ENCODE results near the gene TRPM3. TPM values are rescaled to one million over a fixed set of nuclear protein-coding genes. Genes with fewer than 3 reads are reported as not detected.
A peak's percentile ranks its signal among the peaks of the same experiment; 100 is the strongest.

Gene TRPM3
- polyA plus RNA-seq, 6 donors from 2014 or later, result not detected

- peaks cover 0 to 5% (median 3%) of the 10 kb centered on the region in 7 donors for H3K9me3 Mint-ChIP-seq
- no peak for DNase-seq
- no peaks in the 10 kb centered on the region for H3K36me3 Mint-ChIP-seq
- H3K27ac Mint-ChIP-seq, result no peak overlapping the region
- no peak for ATAC-seq (ENCODE audit: low read depth in 2 of 2)
- H3K4me1 Mint-ChIP-seq, result peaks cover 0 to 4% (median 0%) of the 10 kb centered on the region in 3 donors
- no peak overlapping the region for H3K4me3 Mint-ChIP-seq
- peaks cover 7 to 15% (median 10%) of the 10 kb centered on the region in 3 donors for H3K27me3 Mint-ChIP-seq
Observed at GRCh38 chr9:71120501-71121247, 747 bp downstream of the TRPM3 start.

- no peak for ATAC-seq (ENCODE audit: low read depth in 2 of 2)
- Mint-ChIP-seq H3K4me1 (peaks cover 0 to 4% (median 0%) of the 10 kb centered on the region in 3 donors), H3K4me3 (no peak overlapping the region), H3K36me3 (no peaks in the 10 kb centered on the region), H3K9me3 (peaks cover 0 to 2% (median 0%) of the 10 kb centered on the region in 7 donors), H3K27me3 (peaks cover 7 to 15% (median 10%) of the 10 kb centered on the region in 3 donors), H3K27ac (no peak overlapping the region)
- DNase-seq, result no peak
Observed at GRCh38 chr9:71119746-71120145, 1.7 kb downstream of the TRPM3 start.

- Mint-ChIP-seq H3K27ac (peak overlapping the region in 1 of 6 donors; percentile 22), H3K4me1 (peaks cover 0 to 4% (median 0%) of the 10 kb centered on the region in 3 donors), H3K36me3 (no peaks in the 10 kb centered on the region), H3K4me3 (no peak overlapping the region), H3K27me3 (peaks cover 7 to 15% (median 10%) of the 10 kb centered on the region in 3 donors), H3K9me3 (peaks cover 0 to 2% (median 0%) of the 10 kb centered on the region in 7 donors)
- ATAC-seq (ENCODE audit: low read depth in 2 of 2) (no peak), DNase-seq (no peak)
Observed at GRCh38 chr9:71118324-71118723, 3.1 kb downstream of the TRPM3 start.

- Mint-ChIP-seq H3K27me3 (peaks cover 0 to 5% (median 0%) of the 10 kb centered on the region in 3 donors), H3K36me3 (no peaks in the 10 kb centered on the region), H3K9me3 (peaks cover 0 to 1% (median 0%) of the 10 kb centered on the region in 7 donors), H3K4me3 (no peak overlapping the region), H3K4me1 (no peaks in the 10 kb centered on the region), H3K27ac (no peak overlapping the region)
- ATAC-seq (ENCODE audit: low read depth in 2 of 2) (no peak), DNase-seq (no peak)
Observed at GRCh38 chr9:71115448-71115975, 5.9 kb downstream of the TRPM3 start.

GRCh38 chr9:71112866-71113265 lies 8.6 kb downstream of the TRPM3 start:
- Mint-ChIP-seq H3K9me3 (peaks cover 0 to 3% (median 0%) of the 10 kb centered on the region in 7 donors), H3K36me3 (no peaks in the 10 kb centered on the region), H3K4me1 (no peaks in the 10 kb centered on the region), H3K27ac (no peak overlapping the region), H3K27me3 (no peaks in the 10 kb centered on the region), H3K4me3 (no peak overlapping the region)
- DNase-seq, result no peak
- ATAC-seq (ENCODE audit: low read depth in 2 of 2), result no peak

GRCh38 chr9:71108937-71109336 lies 12.5 kb downstream of the TRPM3 start:
- no peaks in the 10 kb centered on the region for H3K4me1 Mint-ChIP-seq
- no peak overlapping the region for H3K27ac Mint-ChIP-seq
- ATAC-seq (ENCODE audit: low read depth in 2 of 2) (no peak), DNase-seq (no peak)
- no peak overlapping the region for H3K4me3 Mint-ChIP-seq
- H3K36me3 Mint-ChIP-seq, result no peaks in the 10 kb centered on the region
- no peaks in the 10 kb centered on the region for H3K27me3 Mint-ChIP-seq
- H3K9me3 Mint-ChIP-seq, result peaks cover 0 to 3% (median 0%) of the 10 kb centered on the region in 7 donors

- H3K4me1 Mint-ChIP-seq, result no peaks in the 10 kb centered on the region
- H3K36me3 Mint-ChIP-seq, result no peaks in the 10 kb centered on the region
- no peaks in the 10 kb centered on the region for H3K27me3 Mint-ChIP-seq
- no peak overlapping the region for H3K4me3 Mint-ChIP-seq
- H3K27ac Mint-ChIP-seq, result no peak overlapping the region
- DNase-seq (no peak), ATAC-seq (ENCODE audit: low read depth in 2 of 2) (no peak)
- peaks cover 0 to 3% (median 0%) of the 10 kb centered on the region in 7 donors for H3K9me3 Mint-ChIP-seq
Observed at GRCh38 chr9:71106992-71107391, 14.4 kb downstream of the TRPM3 start.

GRCh38 chr9:71105192-71105591 lies 16.2 kb downstream of the TRPM3 start:
- Mint-ChIP-seq H3K9me3 (peaks cover 0 to 3% (median 0%) of the 10 kb centered on the region in 7 donors), H3K4me1 (no peaks in the 10 kb centered on the region), H3K27me3 (no peaks in the 10 kb centered on the region), H3K36me3 (no peaks in the 10 kb centered on the region), H3K4me3 (peak overlapping the region in 1 of 8 donors; percentile 7), H3K27ac (no peak overlapping the region)
- no peak for DNase-seq
- ATAC-seq (ENCODE audit: low read depth in 2 of 2), result no peak

- H3K27ac Mint-ChIP-seq, result no peak overlapping the region
- H3K4me3 Mint-ChIP-seq, result peak overlapping the region in 1 of 8 donors; percentile 1
- no peaks in the 10 kb centered on the region for H3K9me3 Mint-ChIP-seq
- H3K27me3 Mint-ChIP-seq, result no peaks in the 10 kb centered on the region
- DNase-seq (no peak), ATAC-seq (ENCODE audit: low read depth in 2 of 2) (no peak)
- H3K36me3 Mint-ChIP-seq, result no peaks in the 10 kb centered on the region
- H3K4me1 Mint-ChIP-seq, result no peaks in the 10 kb centered on the region
Observed at GRCh38 chr9:71098801-71099200, 22.6 kb downstream of the TRPM3 start.

- H3K27ac Mint-ChIP-seq, result no peak overlapping the region
- no peaks in the 10 kb centered on the region for H3K4me1 Mint-ChIP-seq
- no peak for ATAC-seq (ENCODE audit: low read depth in 2 of 2)
- H3K4me3 Mint-ChIP-seq, result no peak overlapping the region
- no peaks in the 10 kb centered on the region for H3K36me3 Mint-ChIP-seq
- no peaks in the 10 kb centered on the region for H3K27me3 Mint-ChIP-seq
- DNase-seq, result no peak
- H3K9me3 Mint-ChIP-seq, result no peaks in the 10 kb centered on the region
Observed at GRCh38 chr9:71097671-71098070, 23.8 kb downstream of the TRPM3 start.

GRCh38 chr9:71096421-71097108 lies 24.9 kb downstream of the TRPM3 start:
- Mint-ChIP-seq H3K9me3 (no peaks in the 10 kb centered on the region), H3K4me3 (no peak overlapping the region), H3K36me3 (no peaks in the 10 kb centered on the region), H3K27me3 (no peaks in the 10 kb centered on the region), H3K27ac (no peak overlapping the region), H3K4me1 (no peaks in the 10 kb centered on the region)
- no peak for DNase-seq
- no peak for ATAC-seq (ENCODE audit: low read depth in 2 of 2)

- H3K27me3 Mint-ChIP-seq, result no peaks in the 10 kb centered on the region
- H3K27ac Mint-ChIP-seq, result no peak overlapping the region
- H3K9me3 Mint-ChIP-seq, result peaks cover 0 to 2% (median 0%) of the 10 kb centered on the region in 7 donors
- no peaks in the 10 kb centered on the region for H3K36me3 Mint-ChIP-seq
- DNase-seq (no peak), ATAC-seq (ENCODE audit: low read depth in 2 of 2) (no peak)
- no peak overlapping the region for H3K4me3 Mint-ChIP-seq
- H3K4me1 Mint-ChIP-seq, result no peaks in the 10 kb centered on the region
Observed at GRCh38 chr9:71094708-71095251, 26.6 kb downstream of the TRPM3 start.

GRCh38 chr9:71090896-71091295 lies 30.5 kb downstream of the TRPM3 start:
- ATAC-seq (ENCODE audit: low read depth in 2 of 2) (no peak), DNase-seq (no peak)
- Mint-ChIP-seq H3K27ac (no peak overlapping the region), H3K4me1 (no peaks in the 10 kb centered on the region), H3K27me3 (no peaks in the 10 kb centered on the region), H3K9me3 (peaks cover 0 to 3% (median 0%) of the 10 kb centered on the region in 7 donors), H3K36me3 (no peaks in the 10 kb centered on the region), H3K4me3 (no peak overlapping the region)
